GM18520 (cell line): Measurements from ENCODE around the gene SYT8.

ENCODE experiments used
- ATAC-seq: cut with Tn5 transposase; IDR thresholded peaks from one replicate; pipeline ENCODE4 v1.9.1; 2021; ENCODE audit not compliant: unreplicated experiment

The SYT8 gene

DNA sequence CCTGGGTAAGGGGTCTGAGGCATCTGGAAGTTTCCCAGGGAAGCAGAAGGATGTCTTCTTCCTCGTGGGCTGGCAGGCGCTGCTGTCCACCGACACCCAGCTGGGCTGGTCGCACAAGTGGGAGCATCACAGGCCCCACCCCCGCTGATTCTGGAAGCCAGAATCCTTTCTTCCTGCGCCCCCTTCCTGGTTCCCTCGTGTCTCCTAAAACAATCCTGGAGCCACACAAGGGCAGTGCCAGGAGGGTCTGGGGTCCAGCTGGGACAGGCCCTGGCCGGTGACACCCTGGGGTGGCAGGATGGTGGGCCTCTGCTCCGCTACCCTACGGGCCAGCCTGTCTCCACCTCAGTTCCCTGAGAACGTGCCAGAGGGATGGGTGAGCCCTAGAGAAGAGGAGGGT lies 22.3 kb downstream of the SYT8 start:
- no peak for ATAC-seq

DNA sequence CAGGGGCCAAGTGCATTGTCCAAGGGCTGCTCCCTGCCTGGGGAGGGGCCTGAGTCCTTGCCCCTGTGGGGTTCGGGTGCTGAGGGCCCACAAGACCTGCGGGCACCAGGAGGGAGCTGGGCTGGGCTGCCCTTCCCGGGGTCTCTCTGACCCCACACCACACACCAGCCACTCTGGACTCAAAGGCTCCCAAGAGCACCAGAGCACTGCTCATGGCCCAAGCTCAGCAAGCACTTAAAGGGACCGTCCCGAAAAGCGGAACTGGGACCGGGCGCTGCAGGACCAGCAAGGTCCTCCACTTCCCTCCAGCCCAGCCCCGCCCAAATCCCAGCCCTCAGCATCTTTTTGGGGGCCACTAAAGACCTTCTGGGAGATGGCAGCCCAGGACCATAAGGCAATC lies 23.4 kb downstream of the SYT8 start:
- no peak for ATAC-seq

DNA sequence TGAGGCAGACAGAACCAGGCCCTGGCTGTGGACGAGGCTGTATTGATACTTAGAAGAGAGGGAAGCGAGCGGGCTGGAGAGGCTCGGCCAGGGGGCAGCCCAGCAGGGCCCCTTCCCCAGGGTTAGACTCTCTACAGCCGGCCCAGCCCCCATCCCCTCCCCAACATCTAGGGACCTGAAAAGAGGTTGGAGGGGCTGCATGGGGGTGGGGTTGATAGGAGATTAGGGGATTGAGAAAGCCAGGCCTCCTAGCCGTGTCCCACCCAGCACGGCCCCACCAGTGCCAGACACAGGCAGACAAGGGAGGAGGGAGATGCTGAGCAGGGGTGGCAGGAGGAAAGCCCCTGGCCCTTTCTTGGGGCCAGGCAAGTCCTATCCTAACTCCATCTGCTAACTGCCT lies 23.8 kb downstream of the SYT8 start:
- no peak for ATAC-seq

DNA sequence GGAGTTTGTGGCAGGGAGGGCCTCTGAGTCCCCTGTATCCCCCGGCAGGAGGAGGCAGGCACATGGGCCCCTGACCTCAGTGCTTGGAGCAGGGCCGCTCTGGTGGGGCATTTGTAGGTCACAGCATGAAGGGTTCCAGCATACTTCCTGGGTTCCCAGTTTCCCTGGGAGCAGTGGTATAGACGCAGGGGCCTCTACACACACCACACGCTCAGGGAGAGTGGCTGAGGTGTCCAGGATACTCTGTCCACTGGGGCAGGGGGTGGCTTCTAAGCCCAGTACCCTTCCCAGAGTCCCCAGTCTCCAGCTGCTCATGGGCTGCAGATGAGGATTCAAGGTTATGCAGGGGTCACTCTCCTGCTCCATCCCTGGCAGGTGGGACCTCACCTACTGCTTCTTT lies 24.2 kb downstream of the SYT8 start:
- ATAC-seq: no peak

DNA sequence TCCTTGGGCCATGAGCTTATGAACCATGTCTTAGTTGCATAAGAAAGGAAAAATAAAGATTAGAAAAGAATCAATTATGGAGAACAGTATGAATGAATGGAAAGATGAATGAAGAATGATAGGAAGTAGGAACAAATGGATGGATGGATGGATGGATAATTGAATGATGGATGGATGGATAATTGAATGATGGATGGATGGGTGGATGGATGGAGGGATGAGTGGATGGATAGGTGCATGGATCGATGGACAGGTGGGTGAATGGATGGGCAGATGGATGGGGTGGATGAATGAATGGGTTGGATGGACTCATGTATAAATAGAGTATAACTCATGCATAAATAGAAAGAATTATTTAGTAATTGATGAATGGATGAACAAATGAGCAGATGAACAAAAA lies 25.3 kb downstream of the SYT8 start:
- ATAC-seq: no peak

DNA sequence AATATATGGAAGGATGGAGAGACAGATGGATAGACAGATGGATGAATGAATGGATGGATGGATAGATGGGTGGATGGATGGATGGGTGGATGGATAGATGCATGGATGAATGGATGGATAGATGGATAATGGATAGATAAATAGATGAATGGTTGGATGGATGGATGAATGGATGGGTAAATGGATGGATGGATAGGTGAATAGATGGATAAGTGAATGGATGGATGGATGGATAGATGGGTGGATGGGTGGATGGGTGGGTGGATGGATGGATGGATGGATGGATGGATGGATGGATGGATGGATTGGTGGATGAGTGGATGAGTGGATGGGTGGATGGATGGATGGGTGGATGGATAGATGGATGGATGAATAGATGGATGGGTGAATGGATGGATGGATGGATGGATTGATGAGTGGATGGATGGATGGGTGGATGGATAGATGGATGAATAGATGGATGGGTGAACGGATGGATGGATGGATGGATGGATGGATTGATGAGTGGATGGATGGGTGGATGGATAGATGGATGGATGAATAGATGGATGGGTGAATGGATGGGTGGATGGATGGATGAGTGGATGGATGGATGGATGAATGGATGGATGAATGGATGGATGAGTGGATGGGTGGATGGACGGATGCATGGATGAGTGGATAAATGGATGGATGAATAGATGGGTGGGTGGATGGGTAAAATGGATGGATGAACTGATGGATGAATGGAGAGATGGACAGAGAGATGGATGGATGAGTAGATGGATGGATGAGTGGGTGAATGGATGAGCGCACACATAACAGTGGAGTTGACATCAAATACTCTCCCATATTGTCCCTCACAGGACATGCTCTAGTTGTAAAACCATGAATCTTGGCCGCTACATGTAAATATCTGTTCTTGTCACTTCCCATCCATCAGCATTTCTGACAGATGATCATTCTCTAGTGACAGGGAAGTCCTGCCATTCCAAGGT lies 26.9 kb downstream of the SYT8 start:
- no peak for ATAC-seq

DNA sequence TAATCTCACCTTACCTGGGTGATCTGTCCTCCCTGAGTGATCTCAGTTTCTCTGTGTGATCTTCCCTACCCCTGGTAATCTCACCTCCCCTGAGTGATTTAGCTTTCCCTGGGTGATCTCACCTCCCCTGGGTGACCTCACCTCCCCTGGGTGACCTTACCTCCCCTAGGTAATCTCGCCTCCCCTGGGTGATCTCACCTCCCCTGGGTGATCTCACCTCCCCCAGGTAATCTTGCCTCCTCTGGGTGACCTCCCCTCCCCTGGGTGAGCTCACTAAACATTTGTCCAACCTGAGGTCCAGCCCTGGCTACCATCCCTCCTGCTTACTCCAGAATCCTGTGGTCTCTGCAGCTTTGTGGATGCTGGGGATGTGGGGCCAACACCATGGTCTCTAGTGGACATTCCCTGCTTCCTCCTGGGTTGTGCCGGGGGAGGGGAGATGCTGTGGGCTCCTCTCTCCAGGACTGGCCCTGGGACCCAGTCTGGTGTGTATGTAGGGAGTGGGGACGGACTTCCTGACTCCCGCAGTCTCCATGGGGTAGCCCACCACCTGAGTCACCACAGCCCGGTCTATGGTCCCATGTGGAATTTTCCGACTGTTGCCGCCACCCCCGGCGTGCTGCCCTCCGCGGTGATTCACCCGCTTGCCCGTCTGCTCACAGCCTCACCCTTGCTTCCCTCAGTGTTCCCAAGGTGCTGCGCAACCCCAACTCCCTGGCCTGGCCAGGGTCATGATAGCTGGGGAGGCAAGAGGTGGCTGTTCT lies 28.0 kb downstream of the SYT8 start:
- no peak for ATAC-seq

DNA sequence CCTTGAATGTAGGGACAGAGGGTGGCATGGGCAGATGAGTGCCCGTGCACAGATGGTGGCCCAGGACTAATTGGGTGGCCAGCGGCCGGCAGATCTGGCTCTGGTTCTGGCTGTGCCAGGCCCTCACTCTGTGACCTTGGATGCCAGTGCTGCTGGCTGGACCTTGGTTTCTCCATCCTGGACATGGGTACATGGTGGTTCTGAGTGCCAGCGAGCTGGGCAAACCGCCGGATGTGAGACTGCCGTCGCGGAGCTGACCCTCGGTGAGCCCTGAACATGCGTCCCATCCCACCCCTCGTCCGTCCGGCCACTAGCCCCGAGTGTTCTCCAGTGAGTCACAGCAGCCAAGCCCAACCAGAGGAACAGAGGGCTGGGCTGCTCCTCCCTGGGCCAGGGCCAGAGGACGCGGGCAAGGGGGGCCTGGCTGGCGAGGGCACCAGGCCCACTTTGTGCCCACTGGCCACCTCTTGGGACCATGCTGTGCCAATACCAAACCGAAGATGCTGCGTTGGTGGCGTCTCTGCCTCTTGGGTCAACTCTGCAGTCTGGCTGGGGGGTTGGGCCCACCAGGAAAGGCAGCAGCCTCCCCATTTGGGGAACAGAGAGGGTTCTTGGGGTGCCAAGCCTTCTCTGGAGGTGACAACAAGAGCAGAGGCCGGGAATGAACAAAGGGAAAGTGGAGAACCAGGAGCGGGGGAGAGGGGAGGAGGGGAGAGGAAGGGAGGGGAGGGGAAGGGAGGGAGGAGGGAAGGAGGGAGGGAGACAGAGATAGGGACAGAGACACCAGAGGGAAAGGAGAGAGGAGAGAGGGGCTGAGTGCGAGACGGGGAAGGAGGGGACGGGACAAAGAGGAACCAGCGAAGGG lies 28.8 kb downstream of the SYT8 start:
- ATAC-seq: no peak

DNA sequence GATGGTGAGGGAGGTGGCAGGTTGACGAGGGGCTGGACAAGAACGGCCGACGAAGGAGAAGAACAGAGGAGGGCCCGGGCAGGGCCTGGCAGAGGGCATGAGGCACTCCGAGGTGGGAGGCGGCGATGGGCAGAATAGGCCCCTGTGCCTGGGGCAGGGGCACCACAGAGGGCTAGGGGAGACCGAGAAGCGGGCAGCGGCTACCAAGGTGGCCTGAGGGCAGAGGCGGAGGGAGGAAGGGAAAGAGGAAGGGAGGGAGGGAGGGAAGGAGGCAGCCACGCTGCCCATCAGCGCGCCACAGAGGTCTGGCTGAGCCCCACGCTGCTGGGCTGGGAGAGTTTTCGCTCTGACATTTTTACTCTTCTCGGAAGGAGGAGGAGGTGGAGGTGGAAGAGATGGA lies 29.4 kb downstream of the SYT8 start:
- no peak for ATAC-seq

DNA sequence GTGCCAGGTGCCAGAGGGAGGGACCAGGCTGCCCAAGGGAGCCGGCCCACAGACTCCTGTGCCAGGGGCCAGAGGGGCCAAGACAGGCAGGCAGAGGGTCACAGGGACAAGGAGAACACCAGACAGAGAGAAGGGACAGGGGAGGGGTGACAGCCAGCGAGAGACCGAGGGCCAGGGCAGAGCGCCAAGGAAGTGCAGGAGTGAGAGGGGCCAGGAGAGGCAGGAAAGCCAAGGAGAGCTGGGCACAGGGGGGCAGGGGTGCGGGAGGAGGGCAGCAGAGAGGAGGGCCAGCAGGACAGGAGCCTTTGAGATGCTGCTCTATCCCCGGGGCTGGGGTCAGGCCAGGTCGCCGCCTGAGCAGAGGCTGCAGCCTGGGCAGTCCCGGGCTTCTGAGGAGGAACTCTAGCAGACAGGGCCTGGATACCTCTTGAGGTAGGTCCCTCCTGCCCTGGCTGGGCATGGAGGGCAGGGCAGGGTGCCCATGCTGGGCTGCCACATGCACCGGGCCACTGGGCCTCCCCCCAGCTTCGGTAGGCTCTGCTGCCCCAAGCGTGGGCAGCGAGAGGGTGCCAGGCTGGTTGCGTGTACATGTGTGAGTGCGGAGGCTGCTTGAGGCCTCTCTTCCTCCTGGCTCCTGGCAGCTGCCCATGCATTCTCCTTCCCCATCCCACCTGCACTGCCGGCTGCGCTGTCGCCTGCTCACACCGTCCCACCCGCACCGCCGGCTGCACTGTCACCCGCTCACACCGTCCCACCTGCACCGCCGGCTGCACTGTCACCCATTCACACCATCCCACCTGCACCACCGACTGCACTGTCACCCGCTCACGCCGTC lies 30.3 kb downstream of the SYT8 start:
- ATAC-seq: no peak

DNA sequence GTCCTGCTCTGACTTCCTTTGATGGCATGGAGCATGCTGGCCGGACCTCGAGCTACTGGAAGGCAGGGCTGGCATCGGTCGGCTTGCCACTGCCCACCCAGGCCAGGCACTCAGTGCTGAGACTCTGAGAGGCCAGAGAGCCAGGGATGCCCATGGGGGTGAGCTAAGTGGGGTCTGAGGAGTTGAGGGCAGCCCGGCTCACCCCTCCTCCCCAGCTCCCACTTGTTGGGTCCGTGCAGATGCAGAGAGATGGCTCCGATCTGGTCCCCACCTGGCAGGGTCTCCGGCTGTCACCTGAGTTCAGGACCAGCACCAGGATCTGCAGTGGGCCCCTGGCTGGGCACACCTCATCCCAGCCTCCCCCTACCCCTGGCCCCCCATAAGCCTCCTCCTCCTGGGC lies 31.4 kb downstream of the SYT8 start:
- no peak for ATAC-seq

DNA sequence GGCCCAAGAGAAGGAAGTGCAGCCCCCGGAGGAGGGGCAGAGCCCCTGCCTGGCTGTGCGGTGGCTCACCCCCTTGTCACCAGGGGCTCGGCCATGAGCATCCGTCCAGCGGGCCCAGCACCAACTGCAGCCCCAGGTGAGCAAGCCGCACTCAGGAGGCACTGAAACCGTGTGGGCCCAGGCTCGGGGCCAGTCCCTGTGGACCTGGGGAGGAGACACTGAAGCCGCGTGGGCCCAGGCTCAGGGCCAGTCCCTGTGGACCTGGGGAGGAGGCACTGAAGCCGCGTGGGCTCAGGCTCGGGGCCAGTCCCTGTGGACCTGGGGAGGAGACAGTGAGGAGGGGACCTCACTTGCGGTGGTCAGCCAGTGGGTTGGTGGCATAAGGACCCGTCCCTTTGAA lies 32.0 kb downstream of the SYT8 start:
- no peak for ATAC-seq

DNA sequence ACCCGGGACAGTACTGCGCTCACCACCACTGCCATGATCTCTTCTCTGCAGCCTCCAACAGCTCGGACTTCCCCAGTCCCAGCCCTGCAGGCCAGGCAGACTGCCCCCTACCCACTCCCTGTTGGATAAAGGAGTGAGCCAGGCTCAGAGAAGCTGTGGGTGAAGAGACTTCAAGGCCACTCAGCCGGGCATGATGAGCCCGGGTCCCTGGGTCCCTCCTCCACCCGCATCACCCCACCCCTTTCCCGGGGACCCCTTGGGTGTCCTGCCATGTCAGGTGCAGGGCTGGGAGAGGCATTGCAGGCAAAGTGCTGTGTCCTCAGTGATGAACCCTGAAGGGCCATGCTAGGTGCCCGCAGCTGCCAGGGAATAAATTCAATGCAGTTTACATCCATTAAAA lies 32.6 kb downstream of the SYT8 start:
- no peak for ATAC-seq

DNA sequence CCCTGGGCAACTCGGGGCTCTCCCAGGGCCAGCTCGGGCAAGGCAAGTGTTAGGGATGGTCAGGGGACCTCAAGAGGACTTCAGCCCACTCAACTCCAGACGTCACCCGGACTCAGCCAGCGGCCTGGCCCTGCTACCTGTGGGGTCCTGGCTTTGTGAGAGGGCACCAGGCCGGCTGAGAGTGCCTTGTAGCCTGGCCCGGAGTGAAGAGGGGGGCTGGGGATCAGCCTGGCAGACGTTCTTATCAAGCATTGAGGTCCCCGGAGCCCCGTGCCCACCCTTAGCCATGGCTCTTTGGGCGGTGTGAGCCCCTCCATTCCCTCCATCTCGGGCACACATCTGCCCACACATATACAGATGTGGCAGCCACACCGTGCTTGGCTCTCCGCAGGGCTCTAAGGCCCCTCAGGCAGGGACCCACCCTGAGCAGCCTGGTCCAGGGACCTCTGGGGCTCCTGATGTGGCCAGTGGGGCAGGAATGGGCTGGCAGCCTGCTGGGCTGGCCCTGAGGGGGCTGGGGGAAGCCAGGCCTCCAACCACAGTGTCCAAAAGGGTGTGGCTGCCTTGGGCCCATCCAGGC lies 33.4 kb downstream of the SYT8 start:
- ATAC-seq: no peak

DNA sequence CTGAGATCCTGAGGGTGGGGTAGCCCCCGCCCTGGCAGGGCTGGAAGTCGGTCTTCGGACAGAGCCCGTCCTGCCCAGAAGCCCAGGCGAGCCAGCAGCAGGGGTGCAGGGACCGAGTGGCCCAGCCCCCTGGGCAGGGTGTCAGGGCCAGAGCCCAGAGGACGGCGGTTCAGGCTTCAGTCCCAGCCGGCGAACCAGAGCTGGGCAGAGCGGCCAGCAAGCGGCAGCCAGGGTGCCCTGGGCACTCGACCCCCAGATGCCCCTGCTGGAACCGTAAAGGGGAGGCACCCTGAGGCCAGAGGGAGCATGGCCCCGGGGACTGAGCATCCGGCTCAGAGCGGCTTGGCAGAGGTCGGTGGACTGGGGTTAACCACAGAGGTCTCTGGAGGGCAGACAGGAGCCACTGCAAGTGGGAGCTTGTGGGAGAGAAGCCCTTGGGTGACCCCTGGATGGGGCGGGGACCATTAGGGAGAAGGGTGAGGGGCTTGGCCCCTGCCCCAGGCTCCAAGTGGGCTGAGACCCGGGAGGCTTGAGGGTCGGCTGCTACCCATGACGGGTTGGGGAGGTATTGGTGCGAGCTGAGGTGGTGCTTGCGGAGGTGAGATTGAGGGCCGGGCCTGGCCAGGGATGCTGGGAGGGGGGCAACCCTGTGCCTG lies 34.0 kb downstream of the SYT8 start:
- ATAC-seq: no peak

DNA sequence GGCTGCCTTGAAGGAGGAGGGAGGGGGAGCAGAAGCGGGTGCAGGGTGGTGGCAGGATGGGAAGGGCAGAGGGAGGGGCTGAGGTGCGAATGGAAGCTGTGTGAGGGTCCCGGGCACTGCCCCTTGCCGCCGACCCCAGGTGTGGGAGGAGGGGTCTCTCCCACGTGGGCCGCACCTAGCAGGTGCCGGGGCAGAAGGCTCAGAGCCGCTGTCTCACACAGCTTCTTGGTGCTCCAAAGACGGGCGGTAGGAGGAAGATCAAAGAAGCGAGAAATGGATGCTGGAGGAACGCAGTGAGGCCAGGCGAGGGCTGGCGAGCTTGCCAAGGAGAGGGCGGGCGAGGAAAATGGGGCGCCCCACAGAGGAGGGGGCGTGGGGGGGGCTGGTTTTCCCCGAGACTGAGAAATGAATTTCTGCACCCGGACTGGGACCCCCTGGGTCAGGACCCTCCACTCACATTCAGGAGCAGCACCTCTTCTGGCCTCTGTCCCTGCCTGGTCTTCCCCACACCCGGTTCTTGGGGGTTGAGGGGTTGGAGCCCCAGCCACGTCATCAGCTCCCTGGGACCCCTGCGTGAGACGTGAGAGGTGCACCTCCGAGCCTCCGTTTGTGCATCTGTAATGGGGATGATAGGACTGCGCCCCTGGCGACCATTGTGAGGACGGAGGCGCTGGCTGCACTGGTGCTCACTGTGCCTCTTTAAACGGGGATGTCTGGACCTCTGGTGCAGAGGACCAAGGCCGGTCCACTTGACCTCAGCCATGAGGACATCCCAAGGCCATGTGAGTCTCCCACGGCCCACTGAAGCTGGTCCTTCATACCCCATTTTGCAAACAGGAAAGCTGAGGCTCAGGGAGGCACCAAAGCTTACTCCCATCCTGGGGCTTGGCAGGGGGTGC lies 34.9 kb downstream of the SYT8 start:
- no peak for ATAC-seq

DNA sequence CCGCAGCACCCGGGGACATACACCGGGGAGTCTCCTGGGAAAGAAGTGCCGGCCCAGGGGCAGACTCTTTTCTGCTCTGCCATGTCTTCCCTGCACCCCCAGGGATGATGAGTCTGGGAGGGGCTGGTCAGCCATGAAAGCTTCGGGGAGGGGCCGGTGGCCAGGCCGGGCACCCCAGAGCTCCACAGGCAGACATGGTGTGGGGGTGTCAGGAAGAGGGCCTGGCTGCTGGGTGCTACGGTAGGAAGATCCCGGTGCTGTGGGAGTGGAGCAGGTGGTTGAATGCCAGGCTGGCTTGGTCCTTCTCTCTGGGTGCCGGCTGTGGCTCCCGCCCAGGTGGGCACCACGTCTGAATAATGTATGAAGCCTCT lies 35.5 kb downstream of the SYT8 start:
- no peak for ATAC-seq

DNA sequence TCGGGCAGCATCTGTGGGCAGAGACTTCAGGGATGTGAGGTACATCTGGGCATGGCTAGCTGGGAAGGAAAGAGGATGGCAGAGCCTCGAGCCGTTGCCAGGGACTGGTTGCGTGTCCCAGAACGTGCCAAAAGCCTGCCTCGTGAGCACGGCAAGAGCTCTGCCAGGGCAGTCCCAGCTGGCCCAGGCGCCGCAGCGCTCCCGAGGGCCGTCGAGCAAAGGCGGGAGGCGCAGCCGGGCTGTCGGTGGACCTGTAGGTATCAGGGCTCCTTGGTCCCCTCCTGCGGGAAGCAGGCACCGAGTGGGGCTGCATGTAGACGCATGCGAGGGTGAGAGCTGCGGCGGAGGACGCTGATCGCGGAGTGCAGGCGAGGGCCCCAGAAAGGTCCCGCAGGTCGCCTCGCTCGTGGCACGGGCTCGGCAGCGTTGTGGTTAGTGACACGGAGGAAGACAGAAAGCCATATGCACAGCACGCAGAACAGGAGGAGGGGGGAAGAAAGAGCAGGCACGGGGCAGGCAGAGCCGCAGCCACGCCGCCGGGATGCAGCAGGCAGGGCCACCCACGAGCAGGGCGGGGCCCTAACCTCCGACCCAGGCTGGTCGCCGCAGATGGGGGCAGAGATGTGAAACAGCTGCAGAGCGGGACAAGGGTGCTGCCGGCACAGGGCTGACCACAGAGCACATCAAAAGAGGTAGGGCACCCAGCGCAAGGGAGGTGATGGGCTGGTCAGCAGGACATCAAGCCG lies 36.1 kb downstream of the SYT8 start:
- no peak for ATAC-seq
